Stimulated activated naive CD4-positive, alpha-beta T cell (primary cell): ENCODE measurements around the gene SLC7A6OS.

ENCODE experiments used
- DNase-seq, 6 experiments: peaks; one replicate each; lab custom pipeline; 2025; lab: John Stamatoyannopoulos, UW

Gene SLC7A6OS

GRCh38 chr16:68253721-68254120 is 57.0 kb downstream of the SLC7A6OS start:
- DNase-seq, result no peak

- no peak for DNase-seq
Measured at GRCh38 chr16:68252383-68252782, 58.4 kb downstream of the SLC7A6OS start.

- DNase-seq, result no peak
Measured at GRCh38 chr16:68251832-68252231, 58.9 kb downstream of the SLC7A6OS start.

GRCh38 chr16:68250951-68251350 is 59.8 kb downstream of the SLC7A6OS start:
- no peak for DNase-seq

GRCh38 chr16:68249371-68249770 is 61.4 kb downstream of the SLC7A6OS start:
- DNase-seq, result no peak
